ENCODE measurements around the gene OPA3.

OPA3 gene

DNA sequence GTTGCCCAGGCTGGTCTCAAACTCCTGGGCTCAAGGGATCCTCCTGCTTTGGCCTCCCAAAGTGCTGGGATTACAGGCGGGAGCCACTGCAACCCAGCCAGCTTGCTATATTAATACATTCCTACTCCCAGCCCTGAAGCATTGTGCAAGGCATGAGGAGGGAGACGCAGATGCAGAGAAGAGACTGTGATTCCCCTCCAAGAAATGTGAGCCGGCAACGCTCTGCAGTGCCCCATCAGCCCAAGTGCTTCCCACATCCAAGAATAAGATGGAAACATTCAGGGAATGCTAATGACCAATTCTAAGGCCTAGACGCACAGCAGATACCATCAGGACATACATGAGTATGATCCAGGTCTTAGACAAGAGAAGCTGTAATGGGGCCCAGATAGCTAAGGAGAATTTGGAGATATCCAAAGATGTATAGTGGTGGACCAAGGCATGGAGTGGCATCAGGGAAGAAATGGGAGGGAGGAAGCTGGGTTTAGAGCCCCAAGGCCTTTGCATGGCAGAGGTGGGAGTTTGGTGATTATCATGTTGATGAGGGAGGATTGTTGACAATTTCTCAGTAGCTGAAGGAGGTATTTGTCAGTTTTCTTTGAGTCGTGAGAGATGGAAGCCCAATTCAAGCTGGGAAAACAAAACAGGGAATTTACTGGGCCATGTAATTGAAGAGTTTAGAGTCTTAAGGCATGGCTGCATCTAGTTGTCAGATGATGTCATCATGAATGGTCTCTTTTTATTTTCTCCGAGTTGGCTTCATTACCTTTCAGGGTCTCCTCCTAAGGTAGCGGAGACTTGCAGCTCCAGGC, 83.5 kb downstream of the OPA3 start:
- DNase-seq = no peak

- peak in 2 of 4 experiments; percentile 30 to 55 for DNase-seq
Measured at GRCh38 chr19:45499196-45500180, 85.1 kb downstream of the OPA3 start.

DNA sequence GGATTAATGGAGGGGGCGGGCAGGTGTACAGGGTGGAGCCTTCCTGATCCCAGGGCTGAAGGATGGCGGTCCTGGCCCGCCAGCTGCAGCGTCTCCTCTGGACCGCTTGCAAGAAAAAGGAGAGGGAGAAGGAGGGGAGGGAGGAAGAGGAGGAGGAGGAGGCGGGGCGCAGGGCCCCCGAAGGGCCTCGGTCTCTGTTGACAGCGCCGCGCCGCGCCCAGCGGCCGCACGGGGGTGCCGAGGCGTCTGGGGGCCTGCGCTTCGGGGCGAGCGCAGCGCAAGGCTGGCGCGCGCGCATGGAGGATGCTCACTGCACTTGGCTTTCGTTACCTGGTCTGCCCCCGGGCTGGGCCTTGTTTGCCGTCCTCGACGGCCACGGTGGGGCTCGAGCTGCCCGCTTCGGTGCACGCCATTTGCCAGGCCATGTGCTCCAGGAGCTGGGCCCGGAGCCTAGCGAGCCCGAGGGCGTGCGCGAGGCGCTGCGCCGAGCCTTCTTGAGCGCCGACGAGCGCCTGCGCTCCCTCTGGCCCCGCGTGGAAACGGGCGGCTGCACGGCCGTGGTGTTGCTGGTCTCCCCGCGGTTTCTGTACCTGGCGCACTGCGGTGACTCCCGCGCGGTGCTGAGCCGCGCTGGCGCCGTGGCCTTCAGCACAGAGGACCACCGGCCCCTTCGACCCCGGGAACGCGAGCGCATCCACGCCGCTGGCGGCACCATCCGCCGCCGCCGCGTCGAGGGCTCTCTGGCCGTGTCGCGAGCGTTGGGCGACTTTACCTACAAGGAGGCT, 86.0 kb downstream of the OPA3 start, which contains the start of gene PPM1N:
Gene PPM1N, plus strand, starts transcription at position 33 of the 785 bp plus-strand sequence. Its CDS starts 30 bp downstream, at position 63.
- peak in 2 of 4 experiments; percentile 33 to 62 for DNase-seq

DNA sequence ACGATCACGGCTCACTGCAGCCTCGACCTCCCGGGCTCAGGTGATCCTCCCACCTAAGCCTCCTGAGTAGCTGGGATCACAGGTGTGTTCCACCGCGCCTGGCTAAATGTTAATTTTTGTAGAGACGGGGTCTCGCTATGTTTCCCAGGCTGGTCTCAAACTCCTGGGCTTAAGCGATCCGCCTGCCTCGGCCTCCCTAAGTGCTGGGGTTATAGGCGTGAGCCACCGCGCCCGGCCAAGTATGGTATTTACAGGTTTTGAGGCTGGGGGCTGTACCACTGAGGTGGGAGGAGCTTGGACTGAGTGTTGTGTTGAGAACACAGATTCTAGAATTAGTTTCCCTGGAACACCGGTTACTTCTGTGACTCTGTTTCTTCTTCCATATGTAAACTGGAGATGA, 86.8 kb downstream of the OPA3 start:
- no peak for DNase-seq

DNA sequence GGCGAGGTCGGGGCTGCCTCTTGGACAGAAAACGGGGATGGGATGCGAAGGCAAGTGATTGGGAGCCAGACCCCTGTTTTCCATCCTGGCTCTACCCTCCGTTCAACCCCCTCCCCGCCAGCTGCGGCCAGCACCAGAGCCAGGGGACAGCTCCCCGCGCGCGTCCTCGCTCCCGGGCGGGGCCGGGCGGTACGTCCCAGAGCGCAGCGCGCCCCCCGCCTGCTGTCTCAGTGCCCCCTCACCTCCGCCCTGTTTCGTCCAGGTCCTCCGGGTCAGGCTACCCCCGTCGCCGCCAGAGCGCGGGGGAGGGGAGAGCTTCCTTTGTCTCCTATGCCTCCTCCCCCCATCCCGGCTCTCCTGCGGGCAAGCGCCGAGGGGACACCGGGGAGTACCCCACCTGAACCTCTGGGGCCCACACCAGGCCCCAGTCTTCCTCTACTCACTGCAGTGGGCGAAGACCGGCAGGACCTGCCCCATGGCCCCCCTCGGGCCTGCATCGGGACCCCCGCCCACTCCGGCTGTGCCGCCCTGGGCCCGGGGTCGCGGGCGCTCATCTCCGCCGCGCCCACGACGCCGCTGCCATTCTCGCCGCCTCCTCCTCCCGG, 88.2 kb downstream of the OPA3 start:
- DNase-seq = peak in 2 of 4 experiments; percentile 11 to 33

- DNase-seq = no peak
Measured at GRCh38 chr19:45495178-45495577, 89.4 kb downstream of the OPA3 start.

DNA sequence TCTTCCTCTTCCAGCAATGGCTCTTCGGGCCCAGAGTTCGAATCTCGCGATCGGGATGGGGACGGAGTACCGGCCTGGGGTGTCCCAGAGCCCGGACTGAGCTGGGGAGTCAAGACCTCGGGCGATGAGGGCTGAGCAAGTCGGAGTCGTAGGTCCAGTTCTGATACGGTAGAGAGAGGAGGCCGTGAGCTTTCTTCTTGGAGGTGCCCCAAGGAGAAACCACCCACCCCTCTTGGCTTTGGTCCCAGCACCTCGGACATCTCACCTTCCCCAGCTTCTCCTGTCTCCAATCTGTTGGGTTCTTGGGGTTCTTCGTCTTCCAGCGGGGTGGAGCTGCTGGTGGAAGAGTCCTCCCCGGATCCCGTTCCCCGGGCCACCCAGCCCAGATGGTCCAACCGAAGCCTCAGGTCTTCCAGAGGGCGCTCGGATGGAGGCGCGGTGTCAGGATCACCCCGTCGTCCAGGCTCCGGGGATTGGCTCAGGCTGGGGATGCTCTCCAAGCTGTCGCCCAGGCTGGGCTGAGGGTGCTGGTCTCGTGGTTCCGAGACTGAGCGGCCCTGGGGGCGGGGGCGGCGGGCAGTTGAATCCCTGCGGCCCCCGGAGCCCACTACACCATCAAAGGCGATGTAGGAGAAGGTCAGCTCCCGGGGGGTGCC, 90.2 kb downstream of the OPA3 start:
- no peak for DNase-seq

DNA sequence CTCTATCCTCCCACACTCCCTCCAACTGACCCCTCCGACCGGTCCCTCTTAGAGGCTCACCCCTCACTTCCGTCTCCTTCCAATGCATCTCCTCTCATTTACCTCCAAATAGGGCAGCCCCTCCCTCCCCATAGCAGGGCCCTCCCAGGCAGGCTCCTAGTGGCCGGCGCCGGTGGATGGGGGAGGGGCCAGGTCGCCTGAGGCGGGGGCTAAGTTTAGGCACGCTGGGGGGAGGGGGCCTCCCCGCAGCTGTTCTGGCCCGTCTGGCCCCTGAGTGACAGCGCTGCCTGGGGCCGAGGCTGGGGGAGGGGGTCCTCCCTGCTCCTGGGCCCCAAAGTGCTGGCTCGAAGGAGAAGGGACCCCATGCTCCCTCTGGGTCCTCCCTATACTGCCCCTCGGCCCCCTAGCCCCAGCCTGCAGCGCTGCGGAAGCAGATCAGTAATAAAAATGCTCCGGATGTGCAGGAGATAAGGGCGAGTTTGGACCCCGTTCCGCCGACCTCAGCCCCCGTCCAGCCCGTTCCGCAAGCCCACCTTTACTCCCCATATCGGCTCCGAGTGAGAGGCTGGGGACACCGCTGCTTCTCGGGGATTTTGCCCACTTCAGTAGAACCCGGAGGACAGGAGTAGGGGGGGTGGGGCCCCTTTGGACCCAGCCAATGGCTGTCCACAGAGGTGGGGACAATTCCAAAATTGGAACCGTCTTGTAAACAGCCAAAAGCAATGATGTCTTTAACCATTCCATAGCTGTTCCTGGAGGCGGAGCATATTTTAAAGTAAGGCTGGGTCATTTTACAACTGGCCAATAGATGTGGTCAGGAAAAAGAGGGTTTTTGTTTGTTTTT, 91.8 kb downstream of the OPA3 start:
- DNase-seq = no peak

- DNase-seq = no peak
Measured at GRCh38 chr19:45492137-45492626, 92.4 kb downstream of the OPA3 start.

DNA sequence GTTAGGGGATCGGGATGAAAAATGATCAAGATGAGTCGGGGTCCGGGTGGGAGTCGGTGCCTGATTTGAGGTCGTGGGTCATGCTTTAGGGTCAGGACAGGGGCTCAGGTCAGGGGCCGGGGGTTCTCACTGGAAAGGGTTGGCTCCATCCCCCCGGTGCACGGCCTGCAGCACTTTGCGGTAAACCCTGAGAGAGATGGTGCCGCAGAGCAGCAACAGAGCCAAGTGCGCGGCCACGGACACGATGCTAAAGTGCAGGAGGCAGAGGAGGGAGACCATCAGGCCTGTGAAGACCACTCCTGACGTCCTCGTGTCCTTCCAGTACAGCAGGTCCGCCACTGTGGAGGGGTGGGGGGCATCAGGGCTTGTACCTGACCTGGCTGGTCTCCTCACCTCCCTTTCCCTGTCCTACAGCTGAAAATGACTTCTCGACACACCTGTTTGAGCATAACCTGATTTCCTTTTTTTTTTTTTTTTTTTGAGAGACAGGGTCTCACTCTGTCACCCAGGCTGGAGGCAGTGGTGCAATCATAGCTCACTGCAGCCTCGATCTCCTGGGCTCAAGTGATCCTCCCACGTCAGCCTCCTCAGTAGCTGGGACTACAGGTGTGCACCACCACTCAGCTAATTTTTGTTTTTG, 95.3 kb downstream of the OPA3 start:
- no peak for DNase-seq

DNA sequence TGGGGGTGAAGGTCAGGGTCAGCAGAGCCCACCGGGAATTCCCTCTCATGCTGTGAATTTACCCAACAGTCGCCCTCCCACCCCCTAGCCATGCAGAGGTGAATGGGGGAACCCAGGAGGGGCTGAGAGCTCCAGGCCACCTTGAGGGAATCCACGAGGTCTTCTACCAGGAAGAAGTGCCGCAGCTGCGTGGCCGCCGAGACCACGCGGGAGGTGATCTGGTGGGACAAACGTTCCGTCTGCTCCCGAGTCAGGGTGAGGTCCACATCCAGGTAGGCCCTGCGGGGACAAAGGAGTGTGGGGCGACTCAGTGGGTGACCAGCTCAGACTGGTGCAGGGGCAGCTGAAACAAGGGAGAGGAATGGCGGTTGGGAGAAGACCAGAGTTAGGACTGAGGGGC, 95.9 kb downstream of the OPA3 start:
- DNase-seq = no peak

DNA sequence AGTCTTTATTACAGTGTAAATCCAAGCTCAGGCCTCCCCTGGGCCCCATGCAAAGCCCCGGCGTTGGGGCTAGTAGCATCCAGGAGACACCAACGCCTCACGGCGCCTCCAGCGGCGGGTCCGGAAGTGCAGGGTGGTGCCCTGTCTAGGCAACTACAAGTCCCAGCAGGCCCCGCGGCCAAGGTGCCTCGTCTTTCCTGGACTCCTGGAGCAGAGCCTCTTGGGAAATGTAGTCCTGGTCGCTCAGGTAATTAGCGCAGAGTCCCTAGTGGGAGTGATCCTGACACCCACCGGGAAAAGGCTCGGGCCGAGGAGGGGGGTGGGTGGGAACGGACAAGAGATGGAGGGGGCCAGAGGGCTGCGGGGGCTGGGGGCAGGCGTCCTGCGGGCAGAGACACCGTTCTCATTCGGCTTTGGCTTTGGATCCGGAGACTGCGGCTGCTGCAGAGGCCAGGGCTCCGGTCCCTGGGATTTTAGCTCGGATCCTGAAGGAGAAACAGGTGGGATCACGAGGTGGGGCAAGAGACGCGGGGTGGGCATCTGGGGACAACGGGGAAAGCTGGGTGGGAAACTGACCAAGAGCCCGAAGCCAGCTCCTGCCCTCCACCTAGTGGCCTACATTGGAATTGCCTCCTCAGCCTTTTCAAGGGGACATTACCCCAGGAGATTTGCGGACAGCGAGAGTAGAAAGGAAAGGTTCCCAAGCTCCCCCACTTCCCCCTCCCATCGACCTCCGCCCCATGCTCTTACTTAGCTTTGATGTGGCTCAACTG, 99.1 kb downstream of the OPA3 start:
- DNase-seq = peak; percentile 90 to 99 (median 97)

- DNase-seq = no peak
Measured at GRCh38 chr19:45484273-45484945, 100.2 kb downstream of the OPA3 start.

DNA sequence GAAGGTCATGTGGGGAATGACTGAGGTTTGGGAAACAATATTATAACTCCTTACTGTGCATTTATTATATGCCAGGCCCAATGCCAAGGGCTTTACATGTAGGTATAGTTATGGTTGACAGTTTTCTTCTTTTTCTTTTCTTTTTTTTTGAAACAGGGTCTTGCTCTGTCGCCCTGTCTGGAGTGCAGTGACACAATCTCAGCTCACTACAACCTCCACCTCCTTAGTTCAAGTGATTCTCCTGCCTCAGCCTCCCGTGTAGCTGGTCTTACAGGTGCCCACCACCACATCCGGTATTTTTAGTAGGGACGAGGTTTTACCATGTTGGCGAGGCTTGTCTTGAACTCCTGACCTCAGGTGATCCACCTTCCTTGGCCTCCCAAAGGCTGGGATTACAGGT, 101.6 kb downstream of the OPA3 start:
- DNase-seq = no peak

- DNase-seq = peak; percentile 72 to 80 (median 76)
Measured at GRCh38 chr19:45478454-45479238, 106.0 kb downstream of the OPA3 start.

- DNase-seq = no peak
Measured at GRCh38 chr19:45477713-45478453, 106.7 kb downstream of the OPA3 start.

All from activated naive CD4-positive, alpha-beta T cell (primary cell).